Measurements from ENCODE around the gene PHF21A. TPM values are rescaled to one million over a fixed set of nuclear protein-coding genes. Genes with fewer than 3 reads are reported as not detected.

The PHF21A gene
- polyA plus RNA-seq, 1 experiment = 17.1 TPM

DNA sequence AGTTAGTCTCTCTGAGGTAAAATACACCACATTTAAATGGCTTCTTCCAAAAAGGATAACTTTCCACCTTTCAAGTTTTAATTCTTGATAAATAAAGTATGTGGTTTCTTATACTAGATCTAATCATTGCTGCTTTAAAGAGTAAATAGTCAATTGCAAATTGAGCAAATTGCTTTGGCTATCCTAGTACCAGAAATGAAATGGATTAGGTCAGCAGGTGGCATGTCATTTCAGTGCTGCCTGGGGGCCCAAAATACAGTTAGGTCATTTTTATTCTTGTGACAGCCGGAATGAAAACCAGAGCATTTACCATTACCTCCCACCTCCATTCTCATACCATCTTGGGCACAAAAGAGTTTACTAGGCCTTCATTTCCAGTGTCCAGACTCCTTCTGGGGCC is 70.2 kb downstream of the PHF21A start:
- DNase-seq (ENCODE audit: low read depth) = no peak
- H3K36me3 ChIP-seq (ENCODE audit: control insufficient read depth, insufficient read depth, low read length) = peaks cover 1% of the 10 kb centered on the region; the same call in 1 of the 2 replicates
- no peak overlapping the region for H3K4me3 ChIP-seq (ENCODE audit: low read depth, low read length)
- ChIA-PET CTCF (interaction anchor here (1.1 to 1.2 kb wide), 3 partner anchors 45 to 188 kb away, joined by 3 to 6 read pairs (median 4); no protein-coding TSS in a partner anchor), POLR2A (no interaction called here)
- H3K27me3 ChIP-seq (ENCODE audit: control insufficient read depth, insufficient read depth, low read length) = no peaks in the 10 kb centered on the region
- TF ChIP-seq, protein P1, sequence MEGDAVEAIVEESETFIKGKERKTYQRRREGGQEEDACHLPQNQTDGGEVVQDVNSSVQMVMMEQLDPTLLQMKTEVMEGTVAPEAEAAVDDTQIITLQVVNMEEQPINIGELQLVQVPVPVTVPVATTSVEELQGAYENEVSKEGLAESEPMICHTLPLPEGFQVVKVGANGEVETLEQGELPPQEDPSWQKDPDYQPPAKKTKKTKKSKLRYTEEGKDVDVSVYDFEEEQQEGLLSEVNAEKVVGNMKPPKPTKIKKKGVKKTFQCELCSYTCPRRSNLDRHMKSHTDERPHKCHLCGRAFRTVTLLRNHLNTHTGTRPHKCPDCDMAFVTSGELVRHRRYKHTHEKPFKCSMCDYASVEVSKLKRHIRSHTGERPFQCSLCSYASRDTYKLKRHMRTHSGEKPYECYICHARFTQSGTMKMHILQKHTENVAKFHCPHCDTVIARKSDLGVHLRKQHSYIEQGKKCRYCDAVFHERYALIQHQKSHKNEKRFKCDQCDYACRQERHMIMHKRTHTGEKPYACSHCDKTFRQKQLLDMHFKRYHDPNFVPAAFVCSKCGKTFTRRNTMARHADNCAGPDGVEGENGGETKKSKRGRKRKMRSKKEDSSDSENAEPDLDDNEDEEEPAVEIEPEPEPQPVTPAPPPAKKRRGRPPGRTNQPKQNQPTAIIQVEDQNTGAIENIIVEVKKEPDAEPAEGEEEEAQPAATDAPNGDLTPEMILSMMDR (IDR thresholded peaks at IDR 0.05; ENCODE audit: insufficient read depth, low read depth, low read length) = no peak

GRCh38 chr11:46050662-46051061 is 70.6 kb downstream of the PHF21A start:
- POLR2A ChIA-PET = no interaction called here
- TF ChIP-seq, protein P1 (IDR thresholded peaks at IDR 0.05; ENCODE audit: insufficient read depth, low read depth, low read length) = no peak
- H3K36me3 ChIP-seq (ENCODE audit: control insufficient read depth, insufficient read depth, low read length) = peaks cover 1% of the 10 kb centered on the region; the same call in 1 of the 2 replicates
- no peak overlapping the region for H3K4me3 ChIP-seq (ENCODE audit: low read depth, low read length)
- no peaks in the 10 kb centered on the region for H3K27me3 ChIP-seq (ENCODE audit: control insufficient read depth, insufficient read depth, low read length)
- no peak for DNase-seq (ENCODE audit: low read depth)
- CTCF ChIA-PET = interaction anchor here (1.1 to 1.2 kb wide), 3 partner anchors 71 to 188 kb away, joined by 4 to 6 read pairs (median 4); no protein-coding TSS in a partner anchor

DNA sequence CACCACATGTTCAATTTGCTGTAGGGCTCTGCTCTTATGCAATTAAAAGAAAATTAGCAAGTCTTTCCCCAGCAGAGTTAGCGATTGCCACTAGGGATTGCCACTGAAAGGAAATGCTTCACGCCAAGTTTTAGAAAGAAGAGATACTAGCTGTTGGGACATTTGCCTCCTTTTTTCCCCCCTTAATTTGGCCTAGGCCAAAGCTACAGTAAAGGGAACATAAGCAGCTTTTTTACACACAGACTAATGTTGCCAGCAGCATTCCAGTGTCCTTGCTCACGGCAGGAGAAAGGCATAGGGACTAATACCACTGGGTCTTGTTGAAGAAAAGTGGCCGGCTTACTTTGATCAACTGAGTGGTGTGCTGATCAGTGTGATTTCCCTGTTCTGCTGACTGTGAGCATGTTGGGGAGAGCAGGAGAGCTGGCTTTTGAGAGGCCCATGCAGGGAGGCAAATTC is 71.2 kb downstream of the PHF21A start:
- peak; percentile 44 for DNase-seq (ENCODE audit: low read depth)
- ChIA-PET POLR2A (no interaction called here), CTCF (interaction anchor here (0.9 to 1.2 kb wide), 3 partner anchors 10 to 86 kb away, joined by 3 to 6 read pairs (median 4); no protein-coding TSS in a partner anchor)
- peaks cover 1% of the 10 kb centered on the region; the same call in 1 of the 2 replicates for H3K36me3 ChIP-seq (ENCODE audit: control insufficient read depth, insufficient read depth, low read length)
- H3K4me3 ChIP-seq (ENCODE audit: low read depth, low read length) = no peak overlapping the region
- TF ChIP-seq, protein P1 (IDR thresholded peaks at IDR 0.05; ENCODE audit: insufficient read depth, low read depth, low read length) = no peak
- no peaks in the 10 kb centered on the region for H3K27me3 ChIP-seq (ENCODE audit: control insufficient read depth, insufficient read depth, low read length)

DNA sequence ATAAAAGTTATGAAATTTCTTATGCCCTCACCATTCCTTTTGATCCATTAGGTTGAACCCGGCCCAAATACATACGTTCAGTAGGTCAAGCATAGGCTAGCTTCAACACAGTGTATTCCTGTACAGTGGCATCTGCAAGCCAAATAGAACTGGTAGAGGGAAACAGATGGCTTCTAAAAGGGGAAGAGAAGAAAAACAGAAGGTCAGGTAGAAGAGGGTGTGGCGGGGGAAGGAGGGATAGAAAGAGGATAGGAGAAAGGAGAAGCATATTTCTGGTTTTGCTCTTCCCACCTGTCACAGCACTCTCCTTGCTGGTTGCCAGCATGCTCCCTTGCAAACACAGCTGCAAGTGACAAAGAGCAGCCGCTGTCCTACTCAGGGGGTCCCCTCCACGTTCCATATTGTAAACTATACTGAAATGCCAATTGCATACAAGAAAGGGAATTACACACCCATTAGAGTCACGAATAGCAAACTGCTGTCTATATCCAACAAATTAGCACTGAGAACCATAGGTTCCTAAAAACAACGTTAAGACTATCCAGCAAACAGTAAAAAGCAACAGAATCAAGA is 71.8 kb downstream of the PHF21A start:
- POLR2A ChIA-PET = no interaction called here
- CTCF ChIA-PET = interaction anchor here (0.9 to 1.2 kb wide), 3 partner anchors 10 to 85 kb away, joined by 3 to 4 read pairs (median 3); no protein-coding TSS in a partner anchor
- Histone ChIP-seq H3K27me3 (ENCODE audit: control insufficient read depth, insufficient read depth, low read length) (no peaks in the 10 kb centered on the region), H3K4me3 (ENCODE audit: low read depth, low read length) (no peak overlapping the region), H3K36me3 (ENCODE audit: control insufficient read depth, insufficient read depth, low read length) (peaks cover 1% of the 10 kb centered on the region; the same call in 1 of the 2 replicates)
- DNase-seq (ENCODE audit: low read depth) = no peak
- TF ChIP-seq, protein P1 (IDR thresholded peaks at IDR 0.05; ENCODE audit: insufficient read depth, low read depth, low read length) = no peak

- Histone ChIP-seq H3K36me3 (ENCODE audit: control insufficient read depth, insufficient read depth, low read length) (peaks cover 1% of the 10 kb centered on the region; the same call in 1 of the 2 replicates), H3K27me3 (ENCODE audit: control insufficient read depth, insufficient read depth, low read length) (no peaks in the 10 kb centered on the region), H3K4me3 (ENCODE audit: low read depth, low read length) (no peak overlapping the region)
- ChIA-PET CTCF (interaction anchor here (1.1 kb wide), 1 partner anchor 11 kb away, joined by 3 read pairs; no protein-coding TSS in a partner anchor), POLR2A (interaction anchor here (0.6 kb wide), 1 partner anchor 119 kb away, joined by 13 read pairs; no protein-coding TSS in a partner anchor)
- TF ChIP-seq, protein P1 (IDR thresholded peaks at IDR 0.05; ENCODE audit: insufficient read depth, low read depth, low read length) = no peak
- no peak for DNase-seq (ENCODE audit: low read depth)
Measured at GRCh38 chr11:46048198-46048597, 73.1 kb downstream of the PHF21A start.

All from BJ (cell line).